HL-60 (cell line): Measurements from ENCODE around the gene FBLN7.

Experiments
- CTCF ChIP-seq: IDR thresholded peaks from one replicate; pipeline ENCODE4 v1.5.1; 2011; ENCODE audit warnings: low read length, control low read depth, inconsistent platforms; ENCODE audit not compliant: insufficient read depth
- GABPA ChIP-seq: IDR thresholded peaks from 2 replicates; pipeline ENCODE4 v1.6.1; 2012; ENCODE audit warnings: low read depth

- TF ChIP-seq CTCF, result no peak
- TF ChIP-seq GABPA, result no peak
Measured at GRCh38 chr2:112162341-112162740, 24.2 kb downstream of the FBLN7 start.
